GM12872 (cell line): ENCODE results near the gene TAL1.

Experiments used
- TF ChIP-seq, protein P1 (sequence below): IDR thresholded peaks from 3 replicates; pipeline ENCODE4 v1.5.1; 2011; ENCODE audit warnings: low read depth, mild to moderate bottlenecking, low read length, moderate library complexity; ENCODE audit not compliant: insufficient read depth

TAL1 gene

DNA sequence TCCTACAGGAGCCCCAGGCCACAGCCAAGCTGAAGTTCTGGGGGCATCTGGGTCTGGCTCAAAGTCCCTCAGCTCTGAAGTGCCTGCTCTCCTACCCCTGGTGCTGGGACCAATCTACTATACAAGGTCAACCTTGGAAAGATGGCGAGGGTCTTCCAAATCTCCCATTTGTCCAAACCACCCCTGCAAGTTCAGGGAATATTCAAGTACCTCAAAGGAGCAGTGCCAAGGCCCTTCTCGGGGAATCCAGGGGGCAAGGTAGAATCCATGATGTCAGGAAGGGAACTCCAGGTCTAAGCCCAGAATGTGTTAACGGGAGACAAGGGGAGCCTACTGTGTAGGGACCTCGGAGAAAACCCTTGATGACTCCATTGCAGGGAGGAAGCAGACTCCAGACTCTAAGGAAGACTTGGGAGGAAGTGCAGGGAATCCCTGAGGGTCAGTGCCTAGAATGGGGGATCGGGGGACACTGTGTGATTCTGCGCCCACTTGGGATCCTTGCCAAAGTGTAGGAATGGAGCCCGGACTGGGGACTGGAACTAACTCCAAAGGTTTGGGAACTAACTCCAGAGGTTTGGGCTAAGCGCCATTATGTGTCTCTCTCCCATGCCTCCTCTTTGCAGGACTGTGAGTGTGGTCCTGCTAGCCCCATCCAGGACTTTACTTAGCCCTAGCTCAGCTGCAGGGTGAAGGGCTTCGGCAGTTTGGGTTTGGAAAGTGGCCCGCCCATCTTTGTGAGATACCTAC lies 8.7 kb downstream of the TAL1 start:
- TF ChIP-seq, protein P1, sequence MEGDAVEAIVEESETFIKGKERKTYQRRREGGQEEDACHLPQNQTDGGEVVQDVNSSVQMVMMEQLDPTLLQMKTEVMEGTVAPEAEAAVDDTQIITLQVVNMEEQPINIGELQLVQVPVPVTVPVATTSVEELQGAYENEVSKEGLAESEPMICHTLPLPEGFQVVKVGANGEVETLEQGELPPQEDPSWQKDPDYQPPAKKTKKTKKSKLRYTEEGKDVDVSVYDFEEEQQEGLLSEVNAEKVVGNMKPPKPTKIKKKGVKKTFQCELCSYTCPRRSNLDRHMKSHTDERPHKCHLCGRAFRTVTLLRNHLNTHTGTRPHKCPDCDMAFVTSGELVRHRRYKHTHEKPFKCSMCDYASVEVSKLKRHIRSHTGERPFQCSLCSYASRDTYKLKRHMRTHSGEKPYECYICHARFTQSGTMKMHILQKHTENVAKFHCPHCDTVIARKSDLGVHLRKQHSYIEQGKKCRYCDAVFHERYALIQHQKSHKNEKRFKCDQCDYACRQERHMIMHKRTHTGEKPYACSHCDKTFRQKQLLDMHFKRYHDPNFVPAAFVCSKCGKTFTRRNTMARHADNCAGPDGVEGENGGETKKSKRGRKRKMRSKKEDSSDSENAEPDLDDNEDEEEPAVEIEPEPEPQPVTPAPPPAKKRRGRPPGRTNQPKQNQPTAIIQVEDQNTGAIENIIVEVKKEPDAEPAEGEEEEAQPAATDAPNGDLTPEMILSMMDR, result no peak

DNA sequence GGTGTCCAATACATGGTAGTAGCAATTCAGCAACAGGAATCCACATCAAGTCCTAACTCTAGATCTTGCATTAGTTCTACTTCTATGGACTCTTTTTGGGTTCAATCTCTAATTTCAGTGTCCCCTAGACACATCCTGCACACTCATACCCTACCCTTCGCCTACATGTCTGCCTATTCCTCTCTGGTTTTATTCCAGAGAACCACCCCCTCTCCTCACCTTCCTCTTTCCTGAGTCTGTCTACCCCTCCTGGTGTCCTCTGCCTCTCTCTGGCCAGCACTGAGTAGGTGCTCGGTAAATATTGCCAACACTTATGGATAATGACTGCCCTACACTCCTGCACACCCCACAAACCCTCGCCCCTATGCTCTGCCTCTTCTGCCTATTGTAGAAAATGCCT lies 9.5 kb downstream of the TAL1 start:
- TF ChIP-seq, protein P1, result no peak

DNA sequence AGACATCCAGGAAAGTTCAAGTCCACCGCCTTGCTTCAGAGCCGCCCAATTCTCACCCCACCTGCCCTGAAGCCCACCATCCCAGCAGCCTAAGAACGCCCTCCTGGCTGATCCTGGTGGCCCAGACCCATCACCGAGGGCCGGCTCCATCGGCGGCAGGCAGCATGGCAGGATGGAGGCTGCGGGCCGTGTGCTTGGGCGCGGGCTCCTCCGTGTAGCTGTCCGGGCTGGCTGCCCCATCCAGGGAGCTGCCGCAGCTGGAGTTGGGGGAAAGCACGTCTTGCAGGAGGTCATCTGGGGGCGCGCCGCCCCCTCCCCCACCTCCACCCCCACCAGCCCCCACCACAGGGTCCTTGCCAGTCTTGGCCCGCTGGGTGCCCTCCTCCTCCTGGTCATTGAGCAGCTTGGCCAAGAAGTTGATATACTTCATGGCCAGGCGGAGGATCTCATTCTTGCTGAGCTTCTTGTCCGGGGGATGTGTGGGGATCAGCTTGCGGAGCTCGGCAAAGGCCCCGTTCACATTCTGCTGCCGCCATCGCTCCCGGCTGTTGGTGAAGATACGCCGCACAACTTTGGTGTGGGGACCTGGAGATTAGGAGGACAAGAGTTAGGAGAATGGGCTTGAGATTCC lies 12.3 kb downstream of the TAL1 start:
- TF ChIP-seq, protein P1, result no peak

DNA sequence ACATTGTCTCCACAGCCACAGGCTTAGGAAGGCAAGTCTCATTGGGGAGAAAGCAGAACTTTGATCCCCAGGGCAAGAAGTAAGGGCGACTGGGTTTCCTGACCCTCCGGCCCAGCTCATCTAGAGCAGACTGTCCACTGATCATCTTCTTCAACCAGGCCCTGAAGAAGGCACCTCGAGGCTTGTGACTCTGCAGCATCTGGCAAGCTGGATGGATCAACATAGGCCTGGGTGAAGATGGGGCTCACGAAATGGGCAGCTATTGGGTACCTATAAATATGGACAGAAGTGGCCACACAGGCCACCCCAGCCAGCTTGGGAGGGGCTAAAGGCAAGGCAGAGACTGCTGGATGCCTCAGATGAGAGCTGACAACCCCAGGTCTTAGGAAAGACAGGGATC lies 13.0 kb downstream of the TAL1 start:
- TF ChIP-seq, protein P1, result no peak

DNA sequence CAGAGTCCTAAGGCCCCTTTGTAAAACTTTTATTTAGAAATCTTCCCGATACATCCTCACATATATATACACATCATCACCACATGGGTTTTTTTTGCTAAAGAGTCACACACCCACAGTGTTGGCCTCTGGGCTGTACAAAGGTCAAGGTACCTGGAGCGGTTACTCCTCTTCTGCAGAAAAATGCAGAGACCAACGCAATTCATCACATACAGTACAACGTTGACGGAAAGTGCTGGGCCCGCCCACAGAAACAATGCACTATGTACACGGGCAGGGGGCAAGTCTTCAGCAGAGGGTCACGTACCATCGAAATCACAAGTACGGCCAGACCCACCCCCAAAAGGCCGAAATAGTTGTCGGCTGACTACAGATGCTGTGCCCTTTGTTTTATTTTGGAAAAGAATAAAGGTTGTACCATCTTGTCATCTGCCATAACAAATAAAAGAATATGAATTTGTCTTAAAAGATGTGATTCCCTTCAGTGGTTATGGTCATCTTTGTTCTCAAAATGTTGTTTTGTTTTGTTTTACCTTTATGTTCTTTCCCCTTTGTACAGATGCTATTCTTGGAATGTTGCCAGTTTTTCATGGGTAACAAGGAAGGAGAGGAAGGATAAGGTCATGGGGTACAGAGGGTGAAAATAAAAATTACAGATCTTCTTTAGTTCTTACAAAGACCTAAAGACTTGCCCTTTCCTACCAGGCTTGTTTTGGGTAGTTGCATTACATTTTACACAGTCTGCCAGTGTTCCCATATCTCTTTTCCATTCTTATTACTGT lies 15.6 kb downstream of the TAL1 start:
- TF ChIP-seq, protein P1, result no peak

DNA sequence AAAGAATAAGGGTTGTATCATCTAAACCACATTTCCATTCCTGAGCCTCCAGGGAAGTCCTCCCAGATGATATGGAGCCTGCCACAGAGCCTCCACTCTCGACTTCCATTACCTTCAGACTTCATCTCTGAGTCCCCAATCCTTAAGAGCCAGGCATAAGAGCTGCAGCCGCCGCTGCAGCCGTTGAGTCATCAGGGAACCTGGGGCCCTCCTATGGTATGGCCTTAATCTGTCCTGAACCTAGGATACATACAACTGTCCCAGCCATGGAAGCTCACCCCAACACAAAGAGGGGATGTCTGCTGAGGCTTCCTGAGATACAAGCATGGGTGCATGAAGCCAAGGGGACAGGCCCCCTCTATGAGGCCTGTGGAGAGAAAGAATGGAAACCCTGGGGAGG lies 16.3 kb downstream of the TAL1 start:
- TF ChIP-seq, protein P1, result no peak

DNA sequence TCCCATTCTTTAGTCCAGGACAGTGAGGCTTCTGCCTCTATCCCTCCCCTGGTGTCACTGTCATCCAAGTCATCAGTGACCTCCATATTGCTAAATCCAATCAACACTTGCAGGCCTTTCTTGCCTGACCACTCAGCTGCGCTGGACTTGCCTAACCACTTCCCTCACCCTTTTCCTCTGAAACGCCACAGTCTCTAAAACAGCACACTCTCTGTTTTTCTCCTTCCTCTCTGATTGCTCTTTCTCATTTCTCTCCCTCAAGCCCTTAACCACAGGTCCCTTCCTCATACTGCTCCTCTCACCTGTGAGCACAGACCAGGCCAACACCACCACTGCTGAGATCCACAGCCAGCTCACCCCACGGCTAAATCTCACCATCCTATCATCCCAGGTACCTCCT lies 17.5 kb downstream of the TAL1 start:
- TF ChIP-seq, protein P1, result no peak
